ENCODE data around the gene POLN.

Gene POLN

GRCh38 chr4:2241410-2242353 lies at the start of gene POLN, which contains the start of gene HAUS3:
POLN (minus strand) TSS chr4:2242121; CDS start chr4:2229231, 12,890 bp downstream.
HAUS3 (minus strand) TSS chr4:2242121; CDS start chr4:2240946, 1,175 bp downstream.
- peak; percentile 97 for DNase-seq

- DNase-seq, result no peak
Observed at GRCh38 chr4:2290974-2291704, 49.2 kb upstream of the POLN start.

- no peak for DNase-seq
Observed at GRCh38 chr4:2290488-2290887, 48.6 kb upstream of the POLN start.

GRCh38 chr4:2289955-2290333 lies 48.0 kb upstream of the POLN start:
- DNase-seq, result no peak

GRCh38 chr4:2289311-2289954 lies 47.5 kb upstream of the POLN start:
- DNase-seq, result no peak

- no peak for DNase-seq
Observed at GRCh38 chr4:2288051-2288541, 46.2 kb upstream of the POLN start.

- no peak for DNase-seq
Observed at GRCh38 chr4:2287594-2287915, 45.6 kb upstream of the POLN start.

- DNase-seq, result peak; percentile 18
Observed at GRCh38 chr4:2286904-2287593, 45.1 kb upstream of the POLN start.

- DNase-seq, result no peak
Observed at GRCh38 chr4:2285613-2286381, 43.9 kb upstream of the POLN start.

GRCh38 chr4:2284934-2285612 lies 43.2 kb upstream of the POLN start:
- peak; percentile 75 for DNase-seq

GRCh38 chr4:2284161-2284933 lies 42.4 kb upstream of the POLN start:
- no peak for DNase-seq

- no peak for DNase-seq
Observed at GRCh38 chr4:2283199-2283711, 41.3 kb upstream of the POLN start.

GRCh38 chr4:2281575-2282343 lies 39.8 kb upstream of the POLN start:
- no peak for DNase-seq

GRCh38 chr4:2280531-2281300 lies 38.8 kb upstream of the POLN start:
- no peak for DNase-seq

GRCh38 chr4:2277956-2278355 lies 36.0 kb upstream of the POLN start:
- no peak for DNase-seq

- DNase-seq, result no peak
Observed at GRCh38 chr4:2276581-2277325, 34.8 kb upstream of the POLN start.

- no peak for DNase-seq
Observed at GRCh38 chr4:2275546-2276251, 33.8 kb upstream of the POLN start.

All from fibroblast of skin of right biceps (primary cell).